ENCODE data around the gene ART4.

DNA sequence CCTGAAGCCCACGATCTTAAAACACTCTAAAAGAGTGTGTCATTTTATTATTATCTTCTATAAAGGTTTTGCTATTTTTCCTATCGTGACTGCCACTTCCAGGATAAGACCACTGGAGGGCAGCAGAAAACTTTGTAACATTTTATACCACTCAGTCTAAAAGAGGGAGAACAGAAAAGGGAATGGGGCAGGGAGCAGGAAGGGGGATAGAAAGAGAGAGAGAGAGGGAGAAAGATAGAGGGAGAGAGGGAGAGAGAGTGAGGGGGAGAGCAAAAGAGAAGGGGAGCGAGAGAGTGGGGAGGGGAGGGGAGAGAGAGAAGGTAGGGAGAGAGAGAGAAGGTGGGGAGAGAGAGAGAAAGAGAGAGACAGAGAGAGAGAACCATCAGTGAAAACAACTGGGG lies 2.0 kb upstream of the ART4 start:
- TF ChIP-seq, protein P1, sequence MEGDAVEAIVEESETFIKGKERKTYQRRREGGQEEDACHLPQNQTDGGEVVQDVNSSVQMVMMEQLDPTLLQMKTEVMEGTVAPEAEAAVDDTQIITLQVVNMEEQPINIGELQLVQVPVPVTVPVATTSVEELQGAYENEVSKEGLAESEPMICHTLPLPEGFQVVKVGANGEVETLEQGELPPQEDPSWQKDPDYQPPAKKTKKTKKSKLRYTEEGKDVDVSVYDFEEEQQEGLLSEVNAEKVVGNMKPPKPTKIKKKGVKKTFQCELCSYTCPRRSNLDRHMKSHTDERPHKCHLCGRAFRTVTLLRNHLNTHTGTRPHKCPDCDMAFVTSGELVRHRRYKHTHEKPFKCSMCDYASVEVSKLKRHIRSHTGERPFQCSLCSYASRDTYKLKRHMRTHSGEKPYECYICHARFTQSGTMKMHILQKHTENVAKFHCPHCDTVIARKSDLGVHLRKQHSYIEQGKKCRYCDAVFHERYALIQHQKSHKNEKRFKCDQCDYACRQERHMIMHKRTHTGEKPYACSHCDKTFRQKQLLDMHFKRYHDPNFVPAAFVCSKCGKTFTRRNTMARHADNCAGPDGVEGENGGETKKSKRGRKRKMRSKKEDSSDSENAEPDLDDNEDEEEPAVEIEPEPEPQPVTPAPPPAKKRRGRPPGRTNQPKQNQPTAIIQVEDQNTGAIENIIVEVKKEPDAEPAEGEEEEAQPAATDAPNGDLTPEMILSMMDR (conservative IDR thresholded peaks at IDR 0.05) = peak; percentile 86
- TF ChIP-seq ZFX (IDR thresholded peaks at IDR 0.05) = no peak
